ENCODE results near the gene TBC1D1. TPM values are rescaled to one million over a fixed set of nuclear protein-coding genes. Genes with fewer than 3 reads are reported as not detected.

Gene TBC1D1, protein sequence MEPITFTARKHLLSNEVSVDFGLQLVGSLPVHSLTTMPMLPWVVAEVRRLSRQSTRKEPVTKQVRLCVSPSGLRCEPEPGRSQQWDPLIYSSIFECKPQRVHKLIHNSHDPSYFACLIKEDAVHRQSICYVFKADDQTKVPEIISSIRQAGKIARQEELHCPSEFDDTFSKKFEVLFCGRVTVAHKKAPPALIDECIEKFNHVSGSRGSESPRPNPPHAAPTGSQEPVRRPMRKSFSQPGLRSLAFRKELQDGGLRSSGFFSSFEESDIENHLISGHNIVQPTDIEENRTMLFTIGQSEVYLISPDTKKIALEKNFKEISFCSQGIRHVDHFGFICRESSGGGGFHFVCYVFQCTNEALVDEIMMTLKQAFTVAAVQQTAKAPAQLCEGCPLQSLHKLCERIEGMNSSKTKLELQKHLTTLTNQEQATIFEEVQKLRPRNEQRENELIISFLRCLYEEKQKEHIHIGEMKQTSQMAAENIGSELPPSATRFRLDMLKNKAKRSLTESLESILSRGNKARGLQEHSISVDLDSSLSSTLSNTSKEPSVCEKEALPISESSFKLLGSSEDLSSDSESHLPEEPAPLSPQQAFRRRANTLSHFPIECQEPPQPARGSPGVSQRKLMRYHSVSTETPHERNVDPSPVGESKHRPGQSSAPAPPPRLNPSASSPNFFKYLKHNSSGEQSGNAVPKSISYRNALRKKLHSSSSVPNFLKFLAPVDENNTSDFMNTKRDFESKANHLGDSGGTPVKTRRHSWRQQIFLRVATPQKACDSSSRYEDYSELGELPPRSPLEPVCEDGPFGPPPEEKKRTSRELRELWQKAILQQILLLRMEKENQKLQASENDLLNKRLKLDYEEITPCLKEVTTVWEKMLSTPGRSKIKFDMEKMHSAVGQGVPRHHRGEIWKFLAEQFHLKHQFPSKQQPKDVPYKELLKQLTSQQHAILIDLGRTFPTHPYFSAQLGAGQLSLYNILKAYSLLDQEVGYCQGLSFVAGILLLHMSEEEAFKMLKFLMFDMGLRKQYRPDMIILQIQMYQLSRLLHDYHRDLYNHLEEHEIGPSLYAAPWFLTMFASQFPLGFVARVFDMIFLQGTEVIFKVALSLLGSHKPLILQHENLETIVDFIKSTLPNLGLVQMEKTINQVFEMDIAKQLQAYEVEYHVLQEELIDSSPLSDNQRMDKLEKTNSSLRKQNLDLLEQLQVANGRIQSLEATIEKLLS (N-terminal part only)
- total RNA-seq (2014; rRNA removed; shearing (Covaris generic)), result 49.9 and 52.9 TPM in 2 replicates

DNA sequence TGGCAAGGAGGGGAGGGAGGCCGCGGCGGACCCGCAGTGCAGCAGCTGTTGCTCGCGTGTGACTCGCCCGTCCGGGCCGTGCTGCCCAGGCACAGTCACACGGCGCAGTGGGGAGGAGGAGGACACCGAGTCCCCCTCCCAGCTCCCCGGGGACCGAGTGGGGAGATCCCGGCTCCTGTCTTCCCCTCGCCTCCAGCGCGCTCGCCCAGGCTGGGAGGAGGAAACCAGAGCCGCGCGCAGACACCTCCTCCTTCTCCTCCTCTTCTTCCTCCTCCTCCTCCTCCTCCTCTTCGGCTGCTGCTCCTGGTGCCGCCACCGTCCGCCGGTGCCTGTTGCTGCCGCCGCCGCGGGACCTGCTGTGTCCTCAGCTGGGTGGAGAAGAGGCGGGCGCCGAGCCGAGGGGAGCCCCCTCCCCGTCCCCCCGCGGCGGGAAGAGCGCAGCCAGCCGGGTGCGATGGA is at the start of gene TBC1D1:
TBC1D1 (plus strand) TSS at position 284 of the 459 bp plus-strand sequence. CDS start 11,012 bp downstream, outside the sequence.
- DNase-seq (ENCODE audit: low read depth), result peak; percentile 34

DNA sequence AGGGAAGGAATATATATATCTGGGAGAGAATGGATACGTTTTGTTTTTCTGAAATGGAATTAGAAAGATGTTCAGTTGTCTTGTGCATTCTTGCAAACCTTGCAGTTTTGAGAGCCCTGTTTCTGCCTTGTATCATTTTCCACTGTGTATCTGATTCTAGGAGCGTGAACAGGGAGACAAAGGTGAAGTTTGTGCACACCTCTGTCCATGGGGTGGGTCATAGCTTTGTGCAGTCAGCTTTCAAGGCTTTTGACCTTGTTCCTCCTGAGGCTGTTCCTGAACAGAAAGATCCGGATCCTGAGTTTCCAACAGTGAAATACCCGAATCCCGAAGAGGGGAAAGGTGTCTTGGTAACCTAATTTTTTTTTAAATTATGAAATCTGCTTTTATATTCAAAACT is 46.7 kb upstream of the TBC1D1 start:
- DNase-seq (ENCODE audit: low read depth), result no peak

DNA sequence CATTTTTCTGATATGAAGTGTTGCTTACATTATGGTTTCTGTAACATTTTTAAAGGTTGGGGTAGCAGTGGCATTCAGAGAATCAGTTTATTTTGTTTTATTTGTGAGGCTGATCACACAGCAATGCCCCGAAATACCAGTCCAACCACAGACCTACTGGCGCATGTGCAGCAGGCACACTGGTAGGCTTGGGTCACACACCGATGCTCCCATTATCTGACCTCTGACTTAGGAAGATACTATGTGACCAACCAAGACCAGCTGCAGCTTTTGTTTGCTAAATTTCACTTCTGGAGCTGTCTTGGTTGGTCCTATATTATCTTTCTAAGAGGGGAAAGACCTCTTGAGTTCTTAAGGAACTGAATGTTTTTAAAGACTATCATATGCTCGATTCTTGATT is 45.7 kb upstream of the TBC1D1 start:
- DNase-seq (ENCODE audit: low read depth), result no peak

DNA sequence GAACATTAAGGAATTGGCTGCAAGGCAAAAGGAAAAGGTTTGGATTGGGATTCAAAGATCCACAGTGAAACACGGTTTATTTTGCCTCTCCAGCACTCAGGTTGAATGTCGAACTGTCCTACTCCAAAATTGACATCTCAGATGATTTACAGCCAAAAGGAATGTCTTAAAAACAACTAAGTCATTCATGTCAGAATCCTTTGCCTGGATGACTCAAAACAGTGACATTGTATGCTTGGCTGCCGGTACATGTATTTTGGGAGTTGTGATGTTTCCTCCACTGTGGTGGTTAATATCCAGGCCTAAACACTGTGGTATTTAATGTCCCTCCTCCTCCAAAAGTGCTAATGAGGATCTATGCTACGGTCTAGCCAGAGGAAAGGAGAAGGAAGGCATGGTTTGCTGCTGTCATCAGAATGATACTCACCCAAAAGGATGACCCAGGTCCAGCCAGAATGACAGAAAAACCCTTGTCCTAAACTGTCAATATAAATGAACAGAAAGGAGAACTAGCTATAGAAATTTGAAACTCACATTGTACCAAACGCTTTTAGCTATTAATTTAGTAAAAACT is 43.5 kb upstream of the TBC1D1 start:
- no peak for DNase-seq (ENCODE audit: low read depth)

DNA sequence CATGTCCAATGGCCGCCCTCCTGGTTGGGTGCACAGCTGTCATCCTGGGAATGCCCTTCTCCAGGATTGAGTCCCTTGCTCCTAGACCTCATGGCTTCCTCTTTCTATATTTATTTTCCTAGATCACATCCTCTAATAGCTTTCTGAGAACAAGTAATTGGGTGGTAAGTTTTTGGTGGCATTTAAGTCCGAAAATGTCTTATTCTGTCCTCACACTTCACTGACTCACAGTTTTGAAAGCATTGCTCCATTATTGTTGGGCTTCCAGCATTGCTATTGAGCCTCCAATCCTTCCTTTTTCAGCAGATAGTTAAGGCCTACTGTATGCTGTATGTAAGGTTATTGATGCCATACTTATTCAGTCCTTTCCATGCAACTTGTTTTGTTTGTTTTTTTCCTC is 38.5 kb upstream of the TBC1D1 start:
- DNase-seq (ENCODE audit: low read depth), result no peak

DNA sequence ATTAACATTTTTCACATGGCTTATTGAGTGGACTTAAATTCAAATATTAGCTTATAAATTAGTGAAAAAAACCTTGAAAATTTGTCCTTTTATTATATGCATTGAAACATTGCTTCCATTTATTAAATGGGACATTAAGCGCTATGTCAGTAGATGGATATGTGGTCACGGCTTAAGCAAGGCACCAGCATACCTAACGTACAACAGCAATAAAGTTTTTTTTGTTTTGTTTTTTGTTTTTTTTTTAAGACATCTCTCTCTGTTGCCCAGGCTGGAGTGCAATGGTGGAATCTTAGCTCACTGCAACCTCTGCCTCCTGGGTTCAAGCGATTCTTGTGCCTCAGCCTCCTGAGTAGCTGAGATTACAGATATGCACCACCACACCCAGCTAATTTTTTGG is 32.8 kb upstream of the TBC1D1 start:
- no peak for DNase-seq (ENCODE audit: low read depth)

DNA sequence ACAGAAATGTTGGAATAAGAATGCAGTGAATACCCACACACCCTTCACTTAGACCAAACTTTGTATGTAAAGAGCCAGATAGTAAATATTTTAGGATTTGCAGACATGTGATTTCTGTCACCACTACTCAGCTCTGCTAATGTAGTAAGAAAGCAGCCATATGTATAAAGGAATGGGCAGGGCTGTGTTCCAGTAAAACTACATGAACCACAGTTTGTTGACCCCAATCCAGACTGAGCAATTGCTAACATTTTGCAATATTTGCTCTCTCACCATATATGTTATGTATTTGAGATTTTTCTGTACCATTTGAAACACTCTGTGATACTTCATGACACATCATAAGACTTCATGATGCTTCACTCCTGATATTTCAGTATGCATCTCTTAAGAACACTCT is 32.0 kb upstream of the TBC1D1 start:
- DNase-seq (ENCODE audit: low read depth), result no peak

DNA sequence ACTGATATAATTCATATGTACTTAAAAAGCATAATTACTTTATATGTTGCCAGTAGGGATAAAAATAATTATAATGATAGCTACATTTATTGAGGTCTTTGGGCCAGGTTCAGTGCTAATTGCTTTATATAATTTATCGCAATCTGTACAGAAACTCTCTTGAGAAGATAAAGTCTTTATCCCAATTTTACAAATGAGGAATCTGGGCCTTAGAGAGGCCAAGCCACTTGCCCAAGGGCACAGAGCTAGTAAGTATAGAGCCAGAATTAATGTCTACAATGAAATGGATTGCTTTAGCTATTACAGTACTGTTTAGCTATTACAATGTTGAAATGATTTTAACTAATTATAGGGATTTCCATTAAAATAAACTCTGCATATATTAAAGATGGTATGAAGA is 30.6 kb upstream of the TBC1D1 start:
- no peak for DNase-seq (ENCODE audit: low read depth)

DNA sequence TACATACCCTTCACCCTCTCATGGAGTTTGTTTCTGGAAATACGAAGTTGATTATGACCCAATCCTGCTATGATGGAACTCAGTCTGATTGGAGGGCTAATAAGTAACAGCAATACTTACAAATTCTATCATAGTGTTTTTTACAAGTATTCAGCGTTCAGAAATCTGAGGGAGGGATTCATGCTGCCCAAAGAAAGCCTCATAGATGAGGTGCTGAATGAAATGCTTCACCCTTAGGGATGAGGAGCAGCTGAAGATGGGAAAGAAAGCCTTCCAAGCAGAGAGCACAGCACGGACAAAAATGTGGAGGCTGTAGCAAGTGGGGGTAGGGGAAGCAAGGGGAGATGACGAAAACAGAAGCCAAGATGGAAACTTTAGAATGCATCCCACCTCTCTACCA is 27.9 kb upstream of the TBC1D1 start:
- DNase-seq (ENCODE audit: low read depth), result no peak

DNA sequence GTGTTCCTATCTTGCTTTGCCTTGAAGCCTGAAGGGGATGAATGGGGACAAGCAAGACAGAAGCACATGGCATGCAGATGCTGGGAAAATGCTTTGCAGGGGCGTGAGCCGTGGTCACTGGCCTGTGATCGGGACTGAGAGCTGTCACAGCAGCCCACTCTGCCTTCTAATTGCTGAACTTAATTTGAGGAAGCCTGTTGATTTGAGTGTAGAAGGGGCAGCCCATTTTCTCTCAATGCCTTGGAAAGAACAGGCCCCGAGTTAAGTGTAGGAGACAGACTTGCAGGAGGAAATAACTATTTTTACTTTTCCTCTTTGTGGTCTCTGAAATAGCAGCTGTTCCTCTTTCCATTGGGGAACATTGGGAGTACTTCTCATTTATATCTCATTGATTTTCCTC is 26.1 kb upstream of the TBC1D1 start:
- DNase-seq (ENCODE audit: low read depth), result no peak

DNA sequence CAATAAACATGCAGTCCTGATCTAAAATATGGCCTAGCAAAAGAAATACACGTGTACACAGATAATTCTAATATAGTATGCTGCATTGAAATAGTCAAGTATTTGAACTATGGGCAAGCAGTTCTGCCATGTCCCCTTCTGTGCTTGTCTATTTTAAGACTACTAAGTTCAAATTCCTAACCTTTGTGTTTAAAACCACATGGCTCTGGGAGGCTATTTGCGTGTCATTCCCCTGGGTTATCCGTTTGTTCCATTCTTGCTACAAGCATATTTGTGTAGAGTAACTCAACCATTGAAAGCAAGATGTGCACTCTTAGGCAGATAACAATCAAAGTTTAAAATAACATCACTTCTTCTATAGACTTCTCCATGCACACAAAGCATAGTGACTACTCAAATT is 25.4 kb upstream of the TBC1D1 start:
- no peak for DNase-seq (ENCODE audit: low read depth)

DNA sequence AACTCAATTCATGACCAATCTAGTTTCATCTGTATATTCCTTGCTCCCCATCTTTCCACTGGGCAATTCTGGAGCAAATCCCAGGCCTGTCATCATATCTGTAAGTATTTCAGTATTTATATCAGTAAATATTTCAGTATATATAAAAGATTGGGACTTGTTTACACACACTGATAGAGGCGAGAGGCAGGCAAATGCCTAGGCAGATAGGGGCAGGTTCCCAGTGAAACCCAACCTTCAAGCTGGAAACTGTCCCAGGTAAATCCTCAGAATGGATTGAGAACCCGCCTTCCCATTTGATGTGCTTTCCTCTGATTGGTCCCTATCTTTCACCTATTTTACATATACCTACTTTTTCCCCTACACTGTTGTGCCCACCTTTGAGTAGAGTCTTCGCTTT is 23.8 kb upstream of the TBC1D1 start:
- DNase-seq (ENCODE audit: low read depth), result no peak

DNA sequence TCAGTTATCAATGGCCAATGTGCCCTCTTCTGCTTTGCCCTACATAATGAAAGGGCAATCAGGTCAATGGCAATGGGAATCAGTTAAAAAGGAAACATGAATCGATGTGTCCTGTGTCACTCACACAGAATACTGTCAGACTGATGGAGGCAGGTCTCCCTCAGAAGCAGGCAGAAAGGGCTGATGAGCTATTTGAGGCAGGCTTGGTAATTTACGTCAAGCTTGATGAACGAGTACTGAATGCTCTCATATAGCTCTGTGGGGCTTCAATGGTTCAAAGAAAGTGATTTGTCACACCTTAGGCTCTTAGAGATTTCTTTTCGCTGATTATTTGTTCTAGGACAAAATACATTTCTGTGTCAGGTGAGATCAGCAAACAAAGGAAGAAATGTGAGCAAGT is 22.6 kb upstream of the TBC1D1 start:
- DNase-seq (ENCODE audit: low read depth), result no peak

DNA sequence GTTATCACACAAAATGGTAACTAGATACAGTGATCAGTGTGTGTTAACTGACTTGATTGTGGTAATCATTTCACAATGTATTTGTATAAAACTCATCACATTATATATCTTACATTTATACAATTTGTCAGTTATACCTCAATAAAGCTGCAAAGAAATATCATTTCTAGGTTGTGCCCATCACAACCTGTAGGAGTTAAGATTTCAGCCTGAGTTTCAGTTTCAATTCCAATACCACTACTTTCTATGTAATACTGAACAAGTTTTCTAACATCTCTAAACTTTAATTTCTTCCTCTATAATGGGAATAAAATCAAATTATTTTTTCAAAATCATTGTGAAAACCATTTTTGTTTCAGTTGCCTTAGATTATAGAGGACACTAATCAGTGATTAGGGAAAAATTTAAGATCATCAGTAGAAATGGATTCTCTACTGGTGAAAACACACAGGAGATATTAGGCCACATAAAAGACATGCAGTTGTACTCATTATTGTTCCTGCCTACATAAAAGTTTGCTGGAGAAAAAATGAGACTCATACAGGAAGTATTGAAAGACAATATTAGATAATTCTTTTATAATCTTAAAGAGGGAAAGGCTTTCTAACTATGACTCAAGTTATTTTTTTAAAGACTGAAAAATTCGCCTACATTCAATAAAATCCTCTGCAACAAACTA is 18.4 kb upstream of the TBC1D1 start:
- no peak for DNase-seq (ENCODE audit: low read depth)

DNA sequence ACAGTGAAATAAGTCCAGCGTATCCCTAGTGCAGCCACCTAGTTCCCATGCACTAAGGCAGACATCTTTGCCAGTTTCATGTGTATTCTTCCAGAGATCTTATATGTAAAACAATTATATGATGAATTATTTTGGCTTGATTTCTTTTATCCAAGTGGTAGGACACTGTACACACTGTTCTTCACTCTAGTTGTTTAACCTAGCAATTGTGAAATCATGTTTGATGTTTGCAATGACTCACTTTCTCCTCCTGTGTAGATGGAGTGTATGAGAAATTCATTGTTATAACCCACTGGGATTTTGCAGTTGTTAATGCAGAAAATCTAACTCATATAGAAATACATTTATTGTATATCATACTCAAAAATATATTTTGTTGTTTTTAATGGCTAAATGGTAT is 17.5 kb upstream of the TBC1D1 start:
- no peak for DNase-seq (ENCODE audit: low read depth)

DNA sequence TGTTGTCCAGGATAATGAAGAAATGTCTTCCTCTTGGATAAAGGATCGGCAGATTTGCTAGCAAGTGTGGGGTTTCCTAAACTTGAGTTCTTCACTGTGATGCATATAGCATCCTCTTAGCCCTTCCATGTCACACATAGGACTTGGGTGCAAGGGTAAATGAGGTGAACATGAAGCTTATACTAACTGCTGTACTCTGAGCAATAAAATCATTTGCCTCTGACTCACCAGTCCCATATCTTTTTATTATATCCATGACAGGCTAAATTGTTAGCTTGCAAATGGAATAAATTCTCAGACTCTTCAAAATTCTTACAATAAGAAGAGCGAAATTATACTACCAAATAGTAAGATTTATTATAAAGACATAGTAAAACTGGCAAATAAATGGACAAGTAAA is 14.7 kb upstream of the TBC1D1 start:
- DNase-seq (ENCODE audit: low read depth), result no peak

DNA sequence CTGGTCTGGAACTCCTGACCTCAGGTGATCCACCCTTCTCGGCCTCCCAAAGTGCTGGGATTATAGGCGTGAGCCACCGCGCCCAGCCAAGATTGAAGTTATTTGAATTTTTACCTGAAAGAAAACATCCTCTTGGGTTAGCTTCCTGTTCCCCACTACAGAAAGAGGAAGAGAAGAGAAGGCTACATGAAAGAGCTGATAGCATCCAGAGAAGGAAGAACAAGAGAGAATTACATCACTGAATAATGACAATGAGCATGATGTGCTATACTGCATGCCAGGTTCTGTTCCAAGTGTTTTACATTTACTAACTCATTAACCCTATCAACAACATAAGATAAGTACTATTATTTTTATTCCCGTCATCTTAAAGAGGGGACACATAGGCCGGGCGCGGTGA is 11.5 kb upstream of the TBC1D1 start:
- no peak for DNase-seq (ENCODE audit: low read depth)

DNA sequence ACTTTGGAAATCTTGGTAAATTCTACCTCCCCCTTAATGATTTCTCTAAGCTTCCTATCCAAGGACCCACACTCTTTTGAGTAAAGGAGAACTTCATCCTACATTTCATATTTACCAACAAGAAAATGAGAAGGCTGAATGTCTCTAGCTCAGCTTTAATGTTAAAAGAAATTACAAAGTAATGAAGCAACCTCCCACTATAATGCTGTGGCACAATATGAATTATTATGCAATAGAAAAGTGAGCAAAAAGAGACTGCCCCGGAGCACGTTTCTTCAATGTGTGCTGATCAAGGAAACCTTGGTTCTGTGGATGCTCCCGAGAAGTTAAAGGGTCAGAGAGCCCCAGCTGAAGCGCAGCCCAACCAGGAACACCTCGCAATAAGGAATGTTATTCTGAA is 9.1 kb upstream of the TBC1D1 start:
- no peak for DNase-seq (ENCODE audit: low read depth)

DNA sequence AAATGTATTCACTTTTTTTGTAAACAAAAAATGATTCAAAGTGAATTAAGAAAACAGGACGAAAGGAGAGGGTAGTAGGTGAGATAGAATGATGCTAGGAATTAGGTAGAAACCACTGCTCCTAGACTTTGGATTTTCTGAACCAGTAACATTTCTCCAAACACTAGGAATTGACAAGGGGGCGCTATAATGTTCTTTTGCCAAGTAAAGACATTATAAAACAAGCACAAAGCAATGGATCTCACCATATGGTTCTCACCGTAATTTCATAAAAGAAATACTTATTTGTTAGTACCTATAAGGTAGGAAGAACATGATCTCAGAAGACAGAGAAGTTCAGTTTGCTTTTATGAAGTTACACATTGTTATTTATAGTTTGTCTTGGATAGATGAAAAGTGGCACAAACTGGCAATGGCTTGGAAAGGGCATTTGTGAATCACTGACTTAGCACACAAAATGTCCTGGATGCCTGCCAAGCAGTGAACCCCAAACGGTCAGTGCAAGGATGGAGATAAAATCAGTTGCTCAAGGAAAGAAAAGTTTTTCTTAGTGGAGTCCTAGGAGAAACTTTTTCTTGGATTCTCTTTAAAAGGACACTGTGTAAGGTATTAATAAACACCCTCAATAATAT is 8.1 kb upstream of the TBC1D1 start:
- no peak for DNase-seq (ENCODE audit: low read depth)

DNA sequence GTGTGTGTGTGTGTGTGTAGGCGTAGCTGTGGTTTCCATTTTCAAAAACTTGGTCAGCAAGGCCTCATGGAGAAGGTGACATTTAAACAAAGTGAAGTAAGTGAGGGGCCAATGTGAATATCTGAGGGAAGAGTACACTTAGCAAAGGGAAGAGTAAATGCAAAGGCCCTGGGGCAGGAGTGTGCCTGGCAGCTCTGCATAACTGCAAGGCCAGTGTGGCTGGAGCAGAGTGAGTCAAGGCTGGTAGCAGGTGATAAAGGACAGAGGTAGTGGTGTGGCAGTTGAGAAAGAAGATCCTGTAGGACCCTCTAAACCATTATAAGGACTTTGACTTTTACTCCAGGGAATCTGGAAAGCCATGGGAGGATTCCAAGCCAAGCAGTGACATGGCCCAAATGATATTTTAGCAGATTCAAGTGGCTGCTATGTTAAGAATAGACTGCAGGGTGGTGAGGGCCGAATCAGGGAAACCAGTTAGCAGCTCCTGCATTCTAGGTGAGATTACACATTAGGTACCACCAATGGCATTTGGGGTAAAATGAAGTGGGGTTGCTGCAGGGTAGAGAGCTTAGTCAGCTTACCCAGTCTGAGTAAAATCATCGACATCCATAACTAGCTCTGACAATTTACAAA is 5.9 kb upstream of the TBC1D1 start:
- no peak for DNase-seq (ENCODE audit: low read depth)
